ENCODE data around the gene FAM118A. TPM values are rescaled to one million over a fixed set of nuclear protein-coding genes. Genes with fewer than 3 reads are reported as not detected.

The FAM118A gene
- total and polyA plus RNA-seq, 9 of the 15 experiments (the other 6 are each of a cell fraction or from before 2014, with no cell fraction given): 17.0 to 223 (median 59.4) TPM

DNA sequence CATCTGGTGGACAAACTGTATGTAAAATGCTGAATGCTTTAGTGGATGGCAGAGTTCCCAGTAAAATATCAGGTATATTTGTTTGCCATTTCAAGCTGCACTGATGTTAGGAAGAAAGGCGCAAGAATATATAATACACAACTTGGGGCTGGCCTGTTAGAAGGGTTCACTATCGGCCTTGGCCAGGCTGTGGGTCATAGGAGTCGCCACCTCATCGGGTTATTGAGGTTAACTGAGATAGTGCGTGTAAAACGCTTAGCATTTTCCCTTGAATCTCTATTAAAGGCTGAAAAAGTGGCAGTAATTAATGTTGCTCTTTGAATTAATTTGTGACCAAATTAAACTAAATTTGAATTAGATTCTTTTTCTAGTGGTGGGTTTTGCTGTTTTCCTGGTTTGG, 5.1 kb downstream of the FAM118A start (continued):
- no peak for TF ChIP-seq ZNF644 (tag; IDR thresholded peaks at IDR 0.05; ENCODE audit: low read depth)
- peak; percentile 8 for TF ChIP-seq DACH1 (IDR thresholded peaks at IDR 0.05; ENCODE audit: partially characterized antibody)
- TF ChIP-seq POLR3A (IDR thresholded peaks at IDR 0.05; ENCODE audit: borderline replicate concordance, extremely low read depth, insufficient read depth, insufficient read length): no peak
- TF ChIP-seq MAZ (CRISPR knock-in tag; conservative IDR thresholded peaks at IDR 0.05 in 1 of 2, IDR thresholded peaks at IDR 0.05 in 1 of 2): no peak
- no peak for TF ChIP-seq MAFK (IDR thresholded peaks at IDR 0.05; ENCODE audit: low read length)
- TF ChIP-seq ATF7 (IDR thresholded peaks at IDR 0.05): no peak
- TF ChIP-seq, protein P1, sequence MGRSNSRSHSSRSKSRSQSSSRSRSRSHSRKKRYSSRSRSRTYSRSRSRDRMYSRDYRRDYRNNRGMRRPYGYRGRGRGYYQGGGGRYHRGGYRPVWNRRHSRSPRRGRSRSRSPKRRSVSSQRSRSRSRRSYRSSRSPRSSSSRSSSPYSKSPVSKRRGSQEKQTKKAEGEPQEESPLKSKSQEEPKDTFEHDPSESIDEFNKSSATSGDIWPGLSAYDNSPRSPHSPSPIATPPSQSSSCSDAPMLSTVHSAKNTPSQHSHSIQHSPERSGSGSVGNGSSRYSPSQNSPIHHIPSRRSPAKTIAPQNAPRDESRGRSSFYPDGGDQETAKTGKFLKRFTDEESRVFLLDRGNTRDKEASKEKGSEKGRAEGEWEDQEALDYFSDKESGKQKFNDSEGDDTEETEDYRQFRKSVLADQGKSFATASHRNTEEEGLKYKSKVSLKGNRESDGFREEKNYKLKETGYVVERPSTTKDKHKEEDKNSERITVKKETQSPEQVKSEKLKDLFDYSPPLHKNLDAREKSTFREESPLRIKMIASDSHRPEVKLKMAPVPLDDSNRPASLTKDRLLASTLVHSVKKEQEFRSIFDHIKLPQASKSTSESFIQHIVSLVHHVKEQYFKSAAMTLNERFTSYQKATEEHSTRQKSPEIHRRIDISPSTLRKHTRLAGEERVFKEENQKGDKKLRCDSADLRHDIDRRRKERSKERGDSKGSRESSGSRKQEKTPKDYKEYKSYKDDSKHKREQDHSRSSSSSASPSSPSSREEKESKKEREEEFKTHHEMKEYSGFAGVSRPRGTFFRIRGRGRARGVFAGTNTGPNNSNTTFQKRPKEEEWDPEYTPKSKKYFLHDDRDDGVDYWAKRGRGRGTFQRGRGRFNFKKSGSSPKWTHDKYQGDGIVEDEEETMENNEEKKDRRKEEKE (IDR thresholded peaks at IDR 0.05; ENCODE audit: borderline replicate concordance in 1 of 2, control insufficient read depth in 1 of 2, low read depth in 2 of 2, low read length in 1 of 2): no peak
- TF ChIP-seq, protein P2, sequence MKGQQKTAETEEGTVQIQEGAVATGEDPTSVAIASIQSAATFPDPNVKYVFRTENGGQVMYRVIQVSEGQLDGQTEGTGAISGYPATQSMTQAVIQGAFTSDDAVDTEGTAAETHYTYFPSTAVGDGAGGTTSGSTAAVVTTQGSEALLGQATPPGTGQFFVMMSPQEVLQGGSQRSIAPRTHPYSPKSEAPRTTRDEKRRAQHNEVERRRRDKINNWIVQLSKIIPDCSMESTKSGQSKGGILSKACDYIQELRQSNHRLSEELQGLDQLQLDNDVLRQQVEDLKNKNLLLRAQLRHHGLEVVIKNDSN (CRISPR knock-in tag; IDR thresholded peaks at IDR 0.05): no peak
- TF ChIP-seq RNF2 (IDR thresholded peaks at IDR 0.05): no peak
- TF ChIP-seq CREM (IDR thresholded peaks at IDR 0.05; ENCODE audit: low read depth): peak; percentile 24; the same call in 1 of the 2 replicates
- 0 out of 2 replicates have a peak, but pooled peaks have one; percentile 28 for TF ChIP-seq ILF3 (IDR thresholded peaks at IDR 0.05; ENCODE audit: borderline replicate concordance)
- TF ChIP-seq TBL1XR1 (IDR thresholded peaks at IDR 0.05; ENCODE audit: low read length in 2 of 2): no peak
- TF ChIP-seq ZEB2 (IDR thresholded peaks at IDR 0.05): no peak
- TF ChIP-seq, protein P3, sequence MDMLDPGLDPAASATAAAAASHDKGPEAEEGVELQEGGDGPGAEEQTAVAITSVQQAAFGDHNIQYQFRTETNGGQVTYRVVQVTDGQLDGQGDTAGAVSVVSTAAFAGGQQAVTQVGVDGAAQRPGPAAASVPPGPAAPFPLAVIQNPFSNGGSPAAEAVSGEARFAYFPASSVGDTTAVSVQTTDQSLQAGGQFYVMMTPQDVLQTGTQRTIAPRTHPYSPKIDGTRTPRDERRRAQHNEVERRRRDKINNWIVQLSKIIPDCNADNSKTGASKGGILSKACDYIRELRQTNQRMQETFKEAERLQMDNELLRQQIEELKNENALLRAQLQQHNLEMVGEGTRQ (CRISPR knock-in tag; IDR thresholded peaks at IDR 0.05): no peak
- TF ChIP-seq CEBPG (CRISPR knock-in tag; IDR thresholded peaks at IDR 0.05): no peak
- TF ChIP-seq CEBPG (tag; conservative IDR thresholded peaks at IDR 0.05 in 1 of 2, IDR thresholded peaks at IDR 0.05 in 1 of 2): no peak
- TF ChIP-seq KDM1A (IDR thresholded peaks at IDR 0.05): peak; percentile 31 to 37; a peak in 1 of 4 replicates
- no peak for TF ChIP-seq TARDBP (IDR thresholded peaks at IDR 0.05)
- TF ChIP-seq TAF9B (IDR thresholded peaks at IDR 0.05; ENCODE audit: partially characterized antibody): no peak
- no peak for TF ChIP-seq MTA1 (IDR thresholded peaks at IDR 0.05; ENCODE audit: borderline replicate concordance)
- TF ChIP-seq ZNF707 (CRISPR knock-in tag; conservative IDR thresholded peaks at IDR 0.05): no peak
- TF ChIP-seq, protein P4, sequence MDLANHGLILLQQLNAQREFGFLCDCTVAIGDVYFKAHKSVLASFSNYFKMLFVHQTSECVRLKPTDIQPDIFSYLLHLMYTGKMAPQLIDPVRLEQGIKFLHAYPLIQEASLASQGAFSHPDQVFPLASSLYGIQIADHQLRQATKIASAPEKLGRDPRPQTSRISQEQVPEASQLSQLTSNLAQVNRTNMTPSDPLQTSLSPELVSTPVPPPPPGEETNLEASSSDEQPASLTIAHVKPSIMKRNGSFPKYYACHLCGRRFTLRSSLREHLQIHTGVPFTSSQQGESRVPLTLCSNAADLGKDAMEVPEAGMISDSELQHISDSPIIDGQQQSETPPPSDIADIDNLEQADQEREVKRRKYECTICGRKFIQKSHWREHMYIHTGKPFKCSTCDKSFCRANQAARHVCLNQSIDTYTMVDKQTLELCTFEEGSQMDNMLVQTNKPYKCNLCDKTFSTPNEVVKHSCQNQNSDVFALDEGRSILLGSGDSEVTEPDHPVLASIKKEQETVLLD (IDR thresholded peaks at IDR 0.05): no peak
- peak; percentile 73 for TF ChIP-seq TCF3 (CRISPR knock-in tag; IDR thresholded peaks at IDR 0.05)
- 0 out of 2 replicates have a peak, but pooled peaks have one; percentile 9 for TF ChIP-seq DPF2 (IDR thresholded peaks at IDR 0.05)

All from K562 (cell line).